Lung (tissue), 12 donors: Measurements from ENCODE around the gene ANO2. TPM values are rescaled to one million over a fixed set of nuclear protein-coding genes. Genes with fewer than 3 reads are reported as not detected.

ENCODE experiments used
- ATAC-seq: fragments of 200-7000 bp; cut with Tn5 transposase; one replicate; pipeline ENCODE4 v1.9.1; 2020; ENCODE audit warnings: moderate number of reproducible peaks; ENCODE audit not compliant: insufficient read depth, low FRiP score
- DNase-seq, 3 donors: peaks; one replicate each; pipeline ENCODE4 v3.0.0-alpha.2; 2013 to 2017
- H3K27ac ChIP-seq, 2 donors: one replicate each; pipeline ENCODE4 v1.5.1; 2013; ENCODE audit warnings: mild to moderate bottlenecking in 2 of 2, moderate library complexity in 2 of 2, control low read depth in 1 of 2, inconsistent platforms in 1 of 2, low read depth in 1 of 2, low read length in 1 of 2
- H3K27me3 ChIP-seq, 3 donors: one replicate each; pipeline ENCODE4 v1.5.1; 2013; ENCODE audit warnings: low read length in 2 of 3; ENCODE audit not compliant: control insufficient read depth in 3 of 3, insufficient read depth in 3 of 3
- H3K36me3 ChIP-seq, 4 donors: one replicate each; pipeline ENCODE4 v1.5.1; 2013; ENCODE audit warnings: low read length in 4 of 4, mild to moderate bottlenecking in 1 of 4, moderate library complexity in 1 of 4; ENCODE audit not compliant: control insufficient read depth in 4 of 4, insufficient read depth in 4 of 4
- H3K4me1 ChIP-seq, 5 donors: one replicate each; pipeline ENCODE4 v1.5.1; 2013; ENCODE audit warnings: low read length in 5 of 5, mild to moderate bottlenecking in 2 of 5, moderate library complexity in 1 of 5; ENCODE audit not compliant: control insufficient read depth in 5 of 5, insufficient read depth in 5 of 5
- H3K4me3 ChIP-seq: one replicate; pipeline ENCODE4 v1.5.1; 2013; ENCODE audit warnings: mild to moderate bottlenecking, control low read depth, moderate library complexity
- H3K9ac ChIP-seq, 2 donors: one replicate each; pipeline ENCODE4 v1.5.1; 2013; ENCODE audit warnings: low read length in 2 of 2, control low read depth in 1 of 2; ENCODE audit not compliant: insufficient read depth in 1 of 2
- H3K9me3 ChIP-seq, 4 donors: one replicate each; pipeline ENCODE4 v1.5.1; 2013; ENCODE audit warnings: low read length in 3 of 4, mild to moderate bottlenecking in 1 of 4, moderate library complexity in 1 of 4; ENCODE audit not compliant: control insufficient read depth in 4 of 4, insufficient read depth in 3 of 4
- WGBS, 2 donors: extraction: QIAGEN DNeasy Blood & Tissue Kit; methylation state at CpG; one replicate each; pipeline ENCODE4 v1.1.7; 2013; 5-methylcytosine and 5-hydroxymethylcytosine counted together
- polyA plus RNA-seq, 2 donors: library from polyadenylated mRNA; stranded (reverse); fragments of 200-250 nt; gene quantifications; one replicate each; pipeline ENCODE4 v1.2.1, GENCODE V29; 2013
- total RNA-seq, 2 donors: library from RNA; depleted of rRNA in 1 of 2; stranded (reverse); fragments of >200 nt in 1 of 2; gene quantifications; one replicate each; pipeline ENCODE4 v1.2.1, GENCODE V29; 2014 to 2021
- TF ChIP-seq, protein P1 (sequence below): IDR thresholded peaks from 2 replicates; pipeline ENCODE4 v1.5.1; 2012; ENCODE audit warnings: mild to moderate bottlenecking; ENCODE audit errors: control extremely low read depth, extremely low read depth
- donor health status: control.
- donor health status: control.
- donor health status: Bipolar disorder and iron deficiency.
- donor health status: healthy.
- donor health status: DM: yes; HTN: yes; CAD: no.

The ANO2 gene
- total and polyA plus RNA-seq, 4 donors, result 5.9 to 11.3 (median 7.4) TPM

DNA sequence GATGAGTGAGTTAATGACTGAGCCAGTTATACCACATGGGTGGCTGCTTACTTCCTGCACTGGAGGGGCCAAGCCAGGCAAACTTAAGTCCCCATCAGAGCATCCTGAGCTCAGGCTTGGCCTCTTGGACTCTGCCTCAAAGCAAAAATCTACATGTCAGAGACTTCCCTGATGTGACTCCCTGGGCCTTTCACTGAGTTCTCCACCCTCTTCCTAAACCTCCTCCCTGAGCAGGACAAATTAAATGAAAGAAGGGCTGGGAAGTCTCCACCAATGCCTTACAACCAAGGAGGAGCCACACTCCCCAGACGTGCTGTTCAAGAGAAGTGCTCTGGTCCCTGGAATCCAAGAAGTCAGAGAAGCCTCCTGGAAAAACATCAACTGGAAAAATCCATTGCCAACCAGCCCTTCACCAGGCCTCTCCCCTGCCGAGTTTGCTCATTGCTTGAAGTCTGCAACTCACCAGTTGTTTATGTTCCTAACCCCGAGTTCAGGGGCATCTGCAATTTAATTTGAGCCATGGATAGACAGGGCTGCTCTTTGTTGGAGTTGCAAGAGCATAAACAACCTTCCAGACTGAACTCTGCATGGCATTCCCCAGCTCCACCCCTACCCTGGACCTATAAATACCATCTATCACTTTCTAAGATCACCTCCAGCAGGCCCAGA, 160.5 kb downstream of the ANO2 start:
- Histone ChIP-seq H3K27me3 (no peaks in the 10 kb centered on the region), H3K9me3 (peaks cover 0 to 2% (median 0%) of the 10 kb centered on the region in 4 donors), H3K9ac (no peak overlapping the region), H3K4me3 (no peak overlapping the region), H3K27ac (no peak overlapping the region), H3K4me1 (peaks cover 0 to 8% (median 0%) of the 10 kb centered on the region in 5 donors), H3K36me3 (peaks cover 0 to 2% (median 0%) of the 10 kb centered on the region in 4 donors)
- WGBS, 2 donors, result 70 to 73% methylated on average over 3 of the region's 3 CpGs
- TF ChIP-seq, protein P1, sequence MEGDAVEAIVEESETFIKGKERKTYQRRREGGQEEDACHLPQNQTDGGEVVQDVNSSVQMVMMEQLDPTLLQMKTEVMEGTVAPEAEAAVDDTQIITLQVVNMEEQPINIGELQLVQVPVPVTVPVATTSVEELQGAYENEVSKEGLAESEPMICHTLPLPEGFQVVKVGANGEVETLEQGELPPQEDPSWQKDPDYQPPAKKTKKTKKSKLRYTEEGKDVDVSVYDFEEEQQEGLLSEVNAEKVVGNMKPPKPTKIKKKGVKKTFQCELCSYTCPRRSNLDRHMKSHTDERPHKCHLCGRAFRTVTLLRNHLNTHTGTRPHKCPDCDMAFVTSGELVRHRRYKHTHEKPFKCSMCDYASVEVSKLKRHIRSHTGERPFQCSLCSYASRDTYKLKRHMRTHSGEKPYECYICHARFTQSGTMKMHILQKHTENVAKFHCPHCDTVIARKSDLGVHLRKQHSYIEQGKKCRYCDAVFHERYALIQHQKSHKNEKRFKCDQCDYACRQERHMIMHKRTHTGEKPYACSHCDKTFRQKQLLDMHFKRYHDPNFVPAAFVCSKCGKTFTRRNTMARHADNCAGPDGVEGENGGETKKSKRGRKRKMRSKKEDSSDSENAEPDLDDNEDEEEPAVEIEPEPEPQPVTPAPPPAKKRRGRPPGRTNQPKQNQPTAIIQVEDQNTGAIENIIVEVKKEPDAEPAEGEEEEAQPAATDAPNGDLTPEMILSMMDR, result no peak
- ATAC-seq (no peak), DNase-seq (no peak)

DNA sequence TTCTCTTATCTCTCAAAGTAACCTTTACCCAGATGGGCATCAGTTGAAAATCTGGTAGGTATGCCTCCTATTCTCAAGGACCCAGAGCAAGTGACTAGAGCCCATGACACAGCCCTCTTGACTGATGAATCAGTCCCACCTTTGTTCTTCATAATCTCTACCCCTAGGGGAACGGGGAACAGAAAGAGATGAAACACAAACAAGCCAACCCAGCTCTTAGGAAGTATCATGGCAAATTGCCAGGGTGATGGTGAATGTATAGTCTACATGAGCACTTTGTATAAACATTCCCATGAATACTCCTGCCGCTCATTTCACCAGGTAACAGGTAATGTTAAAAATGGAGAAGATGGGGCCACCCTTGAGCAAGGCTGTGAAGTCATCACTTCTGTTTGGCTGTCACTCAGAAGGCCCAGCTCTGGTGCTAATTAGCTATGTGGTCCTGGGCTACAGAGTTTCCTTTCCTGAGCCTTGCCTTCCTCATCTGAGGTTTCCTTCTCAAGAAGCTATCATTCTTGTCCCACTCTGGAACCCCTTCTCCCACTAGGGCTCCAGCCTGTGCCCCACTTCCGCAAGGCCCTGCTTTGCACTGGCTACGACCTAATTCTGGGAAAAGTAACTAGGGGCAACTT, 161.7 kb downstream of the ANO2 start:
- TF ChIP-seq, protein P1, result no peak
- ATAC-seq, result no peak
- H3K4me3 ChIP-seq, result no peak overlapping the region
- no peaks in the 10 kb centered on the region for H3K9me3 ChIP-seq
- no peak for DNase-seq
- no peak overlapping the region for H3K27ac ChIP-seq
- WGBS, 2 donors, result 78 to 88% methylated on average over 4 of the region's 4 CpGs
- no peak overlapping the region for H3K9ac ChIP-seq
- H3K27me3 ChIP-seq, result no peaks in the 10 kb centered on the region
- no peaks in the 10 kb centered on the region for H3K36me3 ChIP-seq
- peaks cover 0 to 8% (median 0%) of the 10 kb centered on the region in 5 donors for H3K4me1 ChIP-seq

- no peak overlapping the region for H3K9ac ChIP-seq
- H3K27me3 ChIP-seq, result no peaks in the 10 kb centered on the region
- 38 to 50% methylated on average over 8 of the region's 8 CpGs for WGBS, 2 donors
- ATAC-seq (no peak), DNase-seq (peak; percentile 26 to 52 (median 32))
- TF ChIP-seq, protein P1, result no peak
- H3K4me3 ChIP-seq, result no peak overlapping the region
- H3K9me3 ChIP-seq, result no peaks in the 10 kb centered on the region
- H3K27ac ChIP-seq, result no peak overlapping the region
- H3K36me3 ChIP-seq, result no peaks in the 10 kb centered on the region
- H3K4me1 ChIP-seq, result peaks cover 0 to 18% (median 4%) of the 10 kb centered on the region in 5 donors
These were observed 164.5 kb downstream of the ANO2 start for GRCh38 chr12:5780536-5780935.
